NCI-H146 treated with DMSO at 0.1 percent for 48 hours (cell line): ENCODE data around the gene NACC2.
"Not testable (repeated sequence)": the region's sequence is repeated elsewhere in the genome, so short reads cannot be mapped to it uniquely, and the experiment has no call there.

Source experiments
- DNase-seq: peaks from one replicate; lab custom pipeline; 2025; ENCODE audit not compliant: unreplicated experiment; lab: John Stamatoyannopoulos, UW

Gene NACC2

DNA sequence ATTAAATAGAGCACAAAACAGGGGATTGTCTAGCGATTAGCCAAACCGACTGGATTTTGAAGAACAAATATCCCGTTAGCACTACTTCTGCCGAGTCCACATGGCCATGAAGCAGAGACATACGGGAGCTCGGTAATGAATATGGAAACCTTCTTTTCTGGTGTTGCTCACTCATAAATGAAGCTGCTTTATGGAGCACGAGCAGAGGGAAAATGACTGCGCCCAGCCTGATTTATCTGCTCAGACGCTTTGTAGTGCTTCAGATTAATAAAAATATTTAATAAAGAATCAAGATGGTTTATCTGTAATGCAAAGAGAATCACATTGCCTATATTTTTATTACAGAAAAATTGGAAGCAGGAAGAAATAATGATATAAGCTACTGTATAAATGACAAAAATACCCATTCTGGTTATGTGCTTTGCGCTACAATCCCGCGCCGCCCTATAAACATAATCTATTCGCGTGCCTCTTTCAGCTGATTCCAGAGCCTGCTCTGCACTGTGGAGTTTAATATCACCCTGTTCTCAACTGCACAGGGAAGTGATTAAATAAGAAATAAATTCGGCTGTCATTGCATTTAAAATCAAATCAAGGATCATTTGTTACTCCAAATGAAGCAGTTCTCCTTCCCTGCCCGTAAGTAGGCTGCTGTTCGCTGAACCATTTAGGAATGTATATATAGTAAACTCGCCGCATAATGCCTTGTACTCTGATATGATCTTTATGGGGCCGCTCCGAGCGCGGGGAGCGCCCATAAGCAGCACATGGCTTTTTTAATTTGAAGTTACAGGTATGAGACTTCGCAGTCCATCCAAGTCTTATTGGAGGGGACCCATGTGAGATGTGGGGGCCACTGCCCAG, 111.6 kb downstream of the NACC2 start:
- DNase-seq = no peak

DNA sequence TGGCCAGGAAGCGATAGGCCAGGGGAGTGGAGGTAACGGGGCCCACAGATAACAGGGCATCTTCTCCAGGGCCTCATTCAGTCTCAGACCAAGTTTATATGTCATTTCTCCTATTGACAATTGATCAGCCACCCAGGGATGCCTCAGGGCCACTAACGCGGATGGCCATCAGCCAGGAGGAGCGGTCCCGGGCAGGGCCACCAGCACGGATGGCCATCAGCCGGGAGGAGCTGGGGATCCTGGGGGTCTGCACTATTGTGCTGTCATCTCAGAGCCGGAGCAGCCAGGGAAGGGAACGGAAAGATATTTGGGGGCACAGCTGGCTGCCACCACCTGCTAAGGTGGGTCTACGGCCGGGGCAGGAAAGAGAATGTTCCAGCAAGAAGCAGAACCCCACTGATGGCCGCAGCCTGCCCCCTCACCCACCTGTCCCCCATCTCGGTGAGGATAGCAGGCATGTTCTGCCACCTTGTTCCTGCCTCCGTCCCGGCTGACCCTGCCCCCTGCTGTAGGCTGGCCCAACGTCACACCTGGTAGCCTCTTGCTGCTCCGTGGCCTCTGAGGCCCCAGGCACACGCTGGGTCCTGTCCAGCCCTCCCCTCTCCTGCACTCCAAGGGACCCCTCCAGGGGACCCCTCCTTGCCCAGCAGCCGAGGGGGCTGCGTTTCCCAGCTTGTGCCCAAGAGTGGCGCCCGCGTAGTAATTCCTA, 112.4 kb downstream of the NACC2 start:
- DNase-seq = no peak

DNA sequence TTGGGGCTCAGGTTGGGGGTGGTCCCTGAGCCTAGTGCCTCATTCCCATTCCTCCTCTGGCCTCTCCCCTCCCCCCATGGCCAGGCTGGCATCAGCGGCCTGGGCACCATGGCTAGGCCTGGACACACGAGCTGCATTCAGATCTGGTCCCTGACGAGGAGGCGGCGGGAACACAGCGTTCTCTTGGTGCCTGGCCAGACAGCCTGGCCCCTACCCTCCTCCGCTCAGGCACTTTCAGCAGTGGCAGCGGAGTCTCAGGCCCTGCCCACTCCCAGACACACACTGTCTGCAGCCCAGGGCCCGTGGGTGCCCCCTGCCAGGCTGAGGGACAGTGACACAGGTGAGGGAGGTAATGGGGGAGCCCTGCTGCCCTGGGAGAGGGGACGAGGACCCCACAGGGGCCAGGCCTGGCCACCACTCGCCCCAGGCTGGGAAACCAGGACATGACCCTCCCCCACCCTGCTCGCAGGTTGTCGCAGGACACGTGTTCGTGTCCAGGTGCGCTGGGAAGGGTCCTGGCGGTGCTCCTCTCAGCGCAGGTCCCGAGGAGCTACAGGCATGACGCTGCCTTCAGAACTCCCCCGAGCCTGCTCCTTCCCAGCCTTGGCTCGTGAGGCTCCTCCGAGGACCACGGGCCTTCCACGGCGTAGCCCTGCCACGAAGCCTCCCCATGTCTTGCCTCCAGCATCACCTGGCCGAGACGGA, 114.0 kb downstream of the NACC2 start:
- no peak for DNase-seq

DNA sequence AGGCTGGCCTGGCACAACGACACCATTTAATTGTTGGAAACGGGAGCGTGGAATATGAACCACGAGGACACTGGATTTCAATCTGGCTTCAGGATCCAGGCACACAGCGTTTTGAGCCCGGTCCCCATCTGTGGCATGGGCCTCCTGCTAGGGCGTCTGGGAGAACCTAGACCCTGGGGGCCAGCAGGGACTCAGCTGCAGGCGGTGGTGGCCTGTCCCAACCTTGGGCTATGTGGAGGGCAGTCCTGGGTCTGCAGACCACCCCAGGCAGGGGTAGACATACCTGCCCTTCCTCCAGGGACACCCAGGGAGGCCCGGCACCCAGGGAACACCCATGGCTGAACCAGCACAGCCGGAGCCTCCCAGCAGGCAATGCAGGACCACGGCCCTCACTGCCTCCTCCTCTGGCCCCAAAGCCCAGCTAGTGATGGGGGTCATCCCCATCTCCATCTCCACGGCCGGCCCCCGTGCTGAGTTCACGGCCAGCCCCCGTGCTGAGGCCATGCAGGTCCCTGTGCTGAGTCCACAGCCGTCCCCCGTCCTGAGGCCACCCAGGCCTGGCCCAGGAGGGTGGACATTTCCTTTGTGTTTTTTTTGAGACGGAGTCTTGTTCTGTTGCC, 115.4 kb downstream of the NACC2 start:
- DNase-seq = no peak

DNA sequence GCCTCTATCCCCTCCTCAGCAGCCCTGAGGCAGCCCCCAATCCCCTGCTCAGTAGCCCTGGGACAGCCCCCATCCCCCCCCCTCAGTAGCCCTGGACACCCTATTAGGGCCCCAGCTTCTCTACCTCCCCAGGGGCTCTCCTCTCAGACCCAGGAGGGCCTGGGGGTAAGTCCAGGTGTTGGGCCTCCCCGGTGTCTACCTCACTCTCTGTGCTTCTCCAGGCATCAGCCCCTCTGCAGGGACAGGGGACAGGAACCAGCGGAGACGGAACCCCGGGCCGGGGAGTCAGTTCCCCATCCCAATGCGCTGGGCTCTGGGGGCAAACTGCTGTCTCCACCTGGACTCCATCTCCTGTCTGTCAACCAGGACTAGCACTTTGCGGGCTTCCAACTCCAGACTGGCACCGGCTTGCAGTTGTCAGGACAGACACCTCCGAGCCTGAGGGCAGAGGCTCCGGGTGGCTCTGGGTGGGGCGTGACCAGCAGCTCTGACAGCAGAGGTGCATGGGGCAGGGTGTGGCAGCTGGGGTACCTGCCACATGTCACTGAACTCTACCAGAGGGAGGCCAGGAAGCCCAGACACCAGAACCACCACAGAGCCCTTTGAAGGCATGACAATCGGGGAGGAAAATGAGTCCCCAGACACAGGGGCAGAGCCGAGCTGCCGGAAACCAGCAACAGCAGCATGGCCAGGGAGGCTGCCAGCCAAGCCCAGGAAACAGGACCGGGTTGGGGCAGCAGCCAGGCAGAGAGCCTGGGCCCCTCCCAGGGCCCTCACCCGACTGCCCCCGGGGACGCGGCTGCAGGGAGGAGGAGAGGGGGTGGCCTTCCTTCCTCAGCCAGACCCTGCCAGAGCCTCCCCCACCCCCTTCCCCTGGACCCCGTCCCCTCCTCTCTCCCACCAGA, 116.2 kb downstream of the NACC2 start:
- DNase-seq = no peak

DNA sequence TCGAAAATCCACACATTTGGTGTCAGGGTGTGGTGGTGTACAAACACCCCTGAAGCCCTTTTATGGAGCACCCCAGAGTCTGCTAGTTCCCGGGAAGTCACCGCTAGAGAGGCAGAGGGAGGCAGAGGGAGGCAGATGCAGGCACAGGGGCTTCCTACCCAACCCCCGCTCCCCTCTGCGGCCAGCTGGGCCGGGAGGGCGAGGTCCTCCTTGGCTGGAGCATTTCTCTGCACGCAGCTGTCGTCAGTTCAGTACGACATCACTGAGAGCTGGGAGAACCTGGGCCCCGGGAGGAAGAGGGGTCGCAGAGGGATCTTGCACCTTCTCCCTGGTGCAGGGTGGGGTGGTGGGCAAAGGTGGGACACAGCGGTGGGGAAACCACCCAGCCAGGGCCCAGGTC, 118.1 kb downstream of the NACC2 start:
- DNase-seq = no peak

DNA sequence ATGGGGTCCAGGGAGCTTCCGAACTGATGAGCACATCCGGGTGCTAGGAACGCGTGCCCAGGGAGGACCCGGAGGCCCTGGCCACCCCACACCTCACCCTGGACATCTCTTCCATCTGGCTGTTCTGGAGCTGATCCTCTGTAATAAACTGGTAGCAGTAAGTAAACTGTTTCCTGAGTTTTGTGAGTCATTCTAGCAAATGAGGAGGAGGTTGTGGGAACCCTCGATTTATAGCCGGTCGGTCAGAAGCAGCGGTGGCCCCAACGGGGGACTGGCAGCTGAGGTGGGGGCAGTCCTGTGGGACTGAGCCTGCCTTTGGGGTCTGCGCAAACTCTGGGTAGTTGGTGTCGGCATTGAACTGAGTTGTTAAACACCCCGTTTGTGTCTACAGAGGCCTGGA, 118.6 kb downstream of the NACC2 start:
- DNase-seq = no peak

DNA sequence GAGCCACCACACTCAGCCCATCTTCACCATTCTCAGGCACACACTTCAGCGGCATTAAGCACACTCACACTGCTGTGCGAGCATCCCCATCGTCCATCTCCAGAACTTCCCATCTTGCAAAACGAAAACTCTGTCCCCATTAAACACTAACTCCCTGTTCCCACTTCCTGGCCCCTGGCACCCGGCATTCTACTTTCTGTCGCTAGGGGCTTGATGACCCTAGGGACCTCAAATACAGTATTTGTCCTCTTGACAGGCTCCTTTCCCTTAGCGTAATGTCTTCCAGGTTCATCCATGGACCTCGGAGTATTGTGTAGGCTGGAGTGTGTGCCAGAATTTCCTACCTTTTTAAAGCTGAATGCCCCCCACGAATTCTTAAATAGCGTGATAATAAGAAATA, 119.3 kb downstream of the NACC2 start:
- no peak for DNase-seq

DNA sequence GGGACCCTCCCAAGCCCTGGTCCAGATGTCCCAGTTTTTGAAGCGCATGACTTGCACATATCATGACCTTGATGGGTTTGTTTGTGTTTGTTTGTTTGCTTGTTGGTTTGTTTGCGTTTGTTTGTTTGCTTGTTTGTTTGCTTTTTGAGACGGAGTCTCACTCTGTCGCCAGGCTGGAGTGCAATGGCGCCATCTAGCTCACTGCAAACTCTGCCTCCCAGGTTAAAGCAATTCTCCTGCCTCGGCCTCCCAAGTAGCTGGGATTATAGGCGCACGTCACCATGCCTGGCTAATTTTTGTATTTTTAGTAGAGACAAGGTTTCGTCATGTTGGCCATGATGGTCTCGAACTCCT, 120.9 kb downstream of the NACC2 start:
- no peak for DNase-seq

DNA sequence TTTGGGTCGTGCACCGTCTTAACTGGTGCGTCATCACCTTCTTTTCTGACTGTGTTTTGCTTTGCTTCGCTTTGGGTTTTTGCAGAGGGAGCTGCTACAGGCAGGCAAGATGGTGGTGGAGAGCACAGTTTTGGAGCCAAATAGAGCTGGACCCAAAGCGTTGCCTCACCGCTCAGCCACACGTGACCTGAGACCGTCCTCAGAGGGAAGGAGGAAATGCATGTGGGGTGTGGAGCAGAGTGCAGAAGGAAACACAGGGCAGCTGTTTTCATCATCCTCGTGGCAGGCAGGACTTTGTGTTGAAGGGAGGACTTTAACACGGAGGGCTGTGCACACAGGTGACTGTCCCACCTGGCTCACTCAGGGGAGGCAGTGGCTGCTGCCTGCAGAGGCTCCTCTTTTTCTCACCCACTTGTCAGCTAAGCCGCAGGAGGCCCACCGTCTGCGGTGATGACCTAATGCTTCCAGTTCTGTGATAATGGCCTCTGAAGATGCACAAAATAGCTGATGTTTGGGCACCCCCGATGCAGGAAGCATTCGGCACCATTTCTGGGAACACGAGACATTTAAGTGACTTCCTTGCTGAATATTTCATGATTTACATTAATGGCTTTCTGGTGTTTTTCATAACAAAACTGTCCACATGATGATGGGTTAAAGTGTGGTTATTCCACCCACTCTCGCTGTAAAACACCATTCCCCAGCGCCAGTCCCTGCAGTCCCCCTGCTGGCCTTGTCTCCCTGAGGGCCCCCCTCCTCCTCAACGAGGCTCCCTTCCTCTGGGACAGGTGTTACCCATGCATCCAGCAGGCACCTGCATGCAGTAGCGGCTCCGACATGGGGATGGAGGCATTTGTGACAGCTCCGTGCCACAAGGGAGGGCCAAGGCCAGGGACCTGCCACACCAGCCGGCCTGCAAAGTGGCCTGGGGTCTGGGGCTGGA, 121.5 kb downstream of the NACC2 start:
- no peak for DNase-seq

DNA sequence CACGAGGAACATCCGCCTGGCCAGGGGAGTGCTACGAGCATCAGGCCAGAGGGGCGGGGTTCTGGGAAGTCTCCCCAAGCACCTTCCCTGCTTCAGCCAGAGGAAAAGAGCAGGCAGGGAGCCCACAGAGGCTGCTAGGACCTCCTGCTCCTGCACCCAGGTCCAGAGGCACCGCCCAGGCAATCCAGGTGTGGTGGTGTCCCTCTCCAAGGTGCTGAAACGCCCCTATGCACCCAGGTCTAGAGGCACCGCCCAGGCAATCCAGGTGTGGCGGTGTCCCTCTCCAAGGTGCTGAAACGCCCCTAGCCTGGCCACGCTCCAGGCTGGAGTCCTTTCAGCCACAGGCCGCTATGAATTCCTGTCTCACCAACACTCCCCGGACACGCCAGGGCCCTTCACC, 123.2 kb downstream of the NACC2 start:
- no peak for DNase-seq

DNA sequence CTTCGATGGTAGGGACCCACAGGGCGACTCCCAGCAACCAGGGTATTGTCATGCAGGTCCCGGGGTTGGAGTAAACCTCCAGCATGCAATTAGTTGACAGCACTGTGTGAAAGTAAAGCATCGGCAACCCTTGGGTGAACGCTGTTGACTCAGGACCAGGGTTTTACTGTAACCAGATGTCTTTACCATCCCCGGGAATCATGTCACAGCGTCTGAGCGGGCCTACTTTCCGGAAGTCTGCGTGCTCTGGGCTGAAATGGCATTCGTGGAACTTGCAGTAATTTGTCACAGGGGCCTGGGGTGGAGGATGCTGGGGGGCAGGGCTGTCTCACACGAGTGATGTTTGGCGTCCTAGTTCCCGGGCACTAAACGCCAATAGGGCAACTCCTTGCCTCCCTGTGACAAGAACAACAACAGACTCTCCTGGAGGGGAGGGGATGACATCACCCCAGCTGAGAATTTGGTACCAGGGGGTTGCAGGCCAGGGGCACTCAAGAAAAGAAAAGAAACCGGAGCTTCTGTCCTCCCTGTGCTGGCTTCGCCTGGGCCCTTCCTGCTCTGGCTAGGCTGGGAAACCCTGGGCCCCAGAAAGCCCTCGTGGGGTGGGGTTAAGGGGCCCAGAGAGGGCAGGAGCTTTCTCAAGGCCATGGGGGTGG, 123.8 kb downstream of the NACC2 start:
- no peak for DNase-seq

DNA sequence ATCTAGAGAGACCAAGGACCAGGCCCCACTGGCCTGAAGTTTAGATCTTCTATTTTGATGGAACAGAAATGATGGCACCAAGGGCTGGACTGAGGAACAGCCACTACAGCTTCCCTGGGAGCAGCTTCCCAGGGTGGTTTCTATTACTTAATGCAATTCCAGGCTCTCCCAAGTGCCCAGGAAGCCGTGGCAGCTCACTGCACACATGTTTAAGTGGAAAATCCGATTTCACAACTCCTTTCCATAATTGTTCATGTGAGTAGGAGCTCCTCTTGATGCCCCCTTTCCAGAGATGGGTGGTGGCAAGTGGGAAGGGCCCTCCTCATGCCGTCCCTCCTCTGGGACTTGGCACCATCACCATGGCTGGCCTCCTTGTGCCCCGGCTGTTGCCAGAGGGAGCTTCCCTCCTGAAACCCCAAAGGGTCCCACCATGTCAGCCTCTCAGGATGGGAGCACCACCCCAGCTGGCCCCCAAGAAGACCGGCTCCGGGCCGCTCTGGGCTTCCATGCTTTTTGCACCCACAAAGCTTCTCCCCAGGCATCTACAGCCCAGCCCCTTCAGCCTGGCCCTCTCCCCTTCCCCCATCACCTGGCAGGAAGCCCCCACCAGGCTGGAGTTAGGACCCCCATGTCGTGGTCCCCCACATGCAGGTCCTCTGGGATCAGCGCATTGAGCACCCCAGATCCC, 124.8 kb downstream of the NACC2 start:
- DNase-seq = no peak

DNA sequence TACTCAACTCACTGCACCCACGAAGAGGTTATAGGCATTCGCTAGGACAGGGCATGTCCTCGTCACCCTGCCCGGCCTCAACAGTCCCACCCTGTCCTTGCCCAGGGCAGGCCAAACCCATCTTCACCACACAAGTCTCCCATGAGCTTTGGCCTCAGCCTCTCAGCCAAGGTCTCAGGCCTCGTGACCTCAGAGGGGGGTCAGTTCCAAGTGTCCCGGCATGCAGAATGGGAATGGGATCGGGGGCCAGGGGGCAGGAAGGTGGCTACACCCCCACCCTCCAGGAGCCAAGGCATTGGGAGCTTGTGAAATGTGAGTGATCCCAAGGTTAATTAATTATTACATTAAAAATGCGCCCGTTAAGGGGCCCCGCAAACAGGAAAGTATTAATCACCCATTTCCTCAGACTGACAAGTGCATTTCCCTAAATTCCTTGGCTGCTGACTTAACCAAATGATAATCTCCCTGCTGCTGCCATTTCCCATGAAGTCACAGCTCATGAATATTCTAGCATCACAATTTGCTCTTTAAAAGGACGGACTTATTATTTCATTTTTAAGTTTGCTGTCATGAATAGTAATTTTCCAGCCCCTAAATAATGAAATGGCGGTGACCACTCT, 125.9 kb downstream of the NACC2 start:
- no peak for DNase-seq

DNA sequence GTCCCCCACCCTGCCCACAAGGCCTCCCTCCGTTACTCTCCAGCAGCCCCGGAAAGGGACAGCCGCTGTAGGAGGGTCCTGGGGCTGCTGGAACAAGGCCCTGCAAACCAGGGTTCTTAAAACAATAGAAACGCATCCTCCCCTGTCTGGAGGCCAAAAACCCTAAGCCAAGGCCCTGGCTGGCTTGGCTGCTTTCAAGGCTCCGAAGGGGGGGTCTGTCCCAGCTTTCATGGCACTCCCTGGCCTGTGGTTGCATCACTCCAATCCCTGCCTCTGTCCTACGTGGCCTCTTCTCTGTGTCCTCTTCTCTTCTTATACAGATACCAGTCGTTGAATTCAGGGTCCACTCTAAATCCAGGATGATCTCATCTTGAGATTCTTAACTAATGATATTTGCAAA, 126.5 kb downstream of the NACC2 start:
- no peak for DNase-seq

DNA sequence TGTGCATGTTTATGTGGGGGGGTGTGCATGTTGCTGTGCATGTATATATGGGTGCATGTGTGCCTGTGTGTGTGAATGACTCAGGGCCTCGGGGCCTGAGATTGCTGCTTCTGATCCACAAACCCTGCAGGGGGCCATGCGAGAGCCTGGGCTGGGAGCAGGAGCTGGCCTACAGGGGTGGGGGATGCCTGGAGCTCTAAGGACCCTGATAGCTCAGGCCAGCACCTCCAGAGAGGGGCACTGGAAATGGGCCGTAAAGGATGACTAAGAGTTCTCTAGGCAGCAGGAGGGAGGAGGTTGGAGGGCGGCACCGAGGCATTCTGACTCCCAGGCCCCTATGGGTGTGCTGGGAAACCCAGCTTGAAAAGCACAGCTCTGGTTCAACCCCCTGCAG, 127.0 kb downstream of the NACC2 start:
- DNase-seq = no peak

DNA sequence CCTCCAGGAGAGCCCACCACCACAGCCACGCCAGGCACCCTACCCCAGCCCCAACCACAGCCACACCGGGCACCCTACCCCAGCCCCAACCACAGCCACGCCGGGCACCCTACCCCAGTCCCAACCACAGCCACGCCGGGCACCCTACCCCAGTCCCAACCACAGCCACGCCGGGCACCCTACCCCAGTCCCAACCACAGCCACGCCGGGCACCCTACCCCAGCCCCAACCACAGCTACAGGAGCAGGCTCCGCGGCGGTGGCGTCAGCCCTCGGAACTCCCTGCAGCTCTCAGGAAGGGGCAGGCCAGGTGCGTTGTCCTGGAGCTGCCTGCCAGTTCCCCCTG, 128.2 kb downstream of the NACC2 start:
- not testable (repeated sequence) for DNase-seq

DNA sequence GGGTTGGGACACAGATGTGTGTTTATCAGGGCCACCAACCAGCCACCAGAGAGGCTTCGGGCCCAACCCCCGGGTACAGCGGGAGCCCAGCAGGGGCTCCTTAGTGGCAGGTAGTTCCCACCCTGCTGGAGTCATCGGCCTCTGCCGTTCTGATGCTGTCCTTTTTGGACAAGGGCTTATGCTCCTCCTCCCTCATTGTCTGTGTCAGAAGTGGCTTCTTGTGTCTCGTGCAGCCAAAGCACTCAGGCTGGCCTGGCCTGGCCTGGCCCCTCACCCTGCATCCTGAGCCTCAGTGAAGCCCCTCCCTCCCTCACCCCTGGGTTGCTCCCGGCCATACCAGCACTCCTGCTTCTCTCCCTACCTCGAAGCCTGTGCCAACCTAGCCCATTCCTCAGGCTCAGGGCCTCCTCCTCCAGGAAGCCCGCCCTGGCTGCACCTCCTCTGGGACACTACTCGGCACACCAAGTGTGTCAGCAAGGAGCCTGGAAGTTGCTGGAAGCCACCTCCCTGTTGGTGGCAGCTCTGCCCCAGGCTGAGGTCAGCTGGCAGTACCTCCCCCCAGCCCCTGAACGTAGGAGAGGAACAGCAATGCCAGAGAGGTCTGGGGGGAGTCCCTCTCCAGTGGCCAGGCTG, 129.8 kb downstream of the NACC2 start:
- DNase-seq = no peak
